KOPT-K1 (cell line): ENCODE measurements around the gene CEP97.

Experiments
- H3K27ac ChIP-seq: fragments of 200-600 bp; sonication (generic); 2 replicates; pipeline ENCODE4 v1.5.1; 2016; ENCODE audit warnings: antibody characterized with exemption, mild to moderate bottlenecking, low read depth, low read length; ENCODE audit not compliant: poor library complexity, severe bottlenecking
- H3K36me3 ChIP-seq: fragments of 200-600 bp; sonication (generic); 2 replicates; pipeline ENCODE4 v1.5.1; 2017; ENCODE audit warnings: antibody characterized with exemption, mild to moderate bottlenecking, low read length, moderate library complexity; ENCODE audit not compliant: insufficient read depth
- H3K9me3 ChIP-seq: fragments of 200-600 bp; sonication (generic); 2 replicates; pipeline ENCODE4 v1.5.1; 2017; ENCODE audit warnings: antibody characterized with exemption, low read length, mild to moderate bottlenecking; ENCODE audit not compliant: insufficient read depth, poor library complexity, severe bottlenecking

Gene CEP97

DNA sequence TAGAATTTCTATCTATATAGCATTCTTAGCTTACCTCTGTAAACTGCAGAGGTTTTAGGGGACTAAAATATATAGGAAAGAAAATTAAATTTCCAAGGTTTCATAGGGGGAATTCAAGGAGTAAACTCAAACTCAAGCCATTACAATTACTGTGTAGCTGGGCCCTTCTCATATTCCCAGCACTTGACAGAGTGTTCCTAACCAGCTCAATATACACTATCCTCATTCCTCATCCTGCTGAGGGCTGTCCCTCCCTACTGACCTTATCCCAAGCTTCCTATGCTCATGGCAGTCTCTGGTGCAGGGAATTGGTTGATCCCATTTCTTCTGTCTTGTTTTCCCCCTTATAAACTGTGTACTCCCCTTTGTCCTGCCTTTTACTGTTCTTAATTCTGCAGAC is 88.5 kb downstream of the CEP97 start:
- peaks cover 13% of the 10 kb centered on the region for H3K36me3 ChIP-seq
- H3K9me3 ChIP-seq = no peaks in the 10 kb centered on the region
- no peak overlapping the region for H3K27ac ChIP-seq

DNA sequence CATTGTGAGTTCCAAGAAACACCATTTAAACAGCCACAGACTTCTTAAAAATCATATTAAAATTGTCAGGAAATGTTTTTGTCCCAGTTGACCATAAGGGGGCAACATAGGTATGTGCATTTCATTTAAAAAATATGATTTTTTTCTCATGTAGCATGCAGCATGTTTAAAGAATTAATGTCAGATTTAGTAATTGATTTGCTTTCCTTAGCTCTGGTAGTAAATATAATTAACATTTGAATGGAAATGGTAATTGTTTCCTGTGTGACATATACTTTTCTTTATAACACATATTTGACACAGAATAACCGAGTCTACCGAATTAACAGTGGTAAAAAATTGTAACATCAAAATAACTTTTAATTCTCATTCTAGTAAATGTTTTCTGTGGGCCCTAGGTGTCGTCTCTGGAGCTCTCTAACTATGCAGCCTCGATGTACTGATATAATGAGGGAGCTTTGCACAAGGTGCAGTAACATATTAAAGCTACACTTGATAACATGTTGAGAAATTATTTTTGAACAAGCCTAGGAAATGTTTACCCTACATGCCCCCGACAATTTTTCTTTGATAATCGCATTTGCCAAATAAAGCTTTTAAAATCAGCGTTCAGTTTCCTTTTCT is 89.5 kb downstream of the CEP97 start:
- Histone ChIP-seq H3K27ac (no peak overlapping the region), H3K36me3 (peaks cover 20% of the 10 kb centered on the region), H3K9me3 (no peaks in the 10 kb centered on the region)

DNA sequence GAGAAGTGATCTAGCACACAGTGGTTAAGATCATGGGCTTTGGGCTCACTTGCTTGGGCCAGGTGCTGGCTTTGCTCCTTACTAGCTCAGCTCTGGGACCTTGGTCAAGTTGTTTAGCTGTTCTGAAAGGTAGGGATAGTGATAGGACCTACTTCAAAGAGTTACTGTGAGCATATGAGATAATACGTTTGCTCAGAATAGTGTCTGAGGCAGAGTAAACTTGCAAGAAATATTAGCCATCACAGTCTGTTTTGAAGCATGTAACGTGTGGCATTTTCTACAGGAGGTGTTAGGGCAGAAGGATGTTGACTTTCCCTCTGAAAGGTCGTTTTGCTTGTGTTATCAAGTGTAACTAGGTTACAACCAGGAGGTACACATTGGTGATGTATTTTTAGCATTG is 90.4 kb downstream of the CEP97 start:
- no peak overlapping the region for H3K27ac ChIP-seq
- peaks cover 28% of the 10 kb centered on the region for H3K36me3 ChIP-seq
- no peaks in the 10 kb centered on the region for H3K9me3 ChIP-seq

DNA sequence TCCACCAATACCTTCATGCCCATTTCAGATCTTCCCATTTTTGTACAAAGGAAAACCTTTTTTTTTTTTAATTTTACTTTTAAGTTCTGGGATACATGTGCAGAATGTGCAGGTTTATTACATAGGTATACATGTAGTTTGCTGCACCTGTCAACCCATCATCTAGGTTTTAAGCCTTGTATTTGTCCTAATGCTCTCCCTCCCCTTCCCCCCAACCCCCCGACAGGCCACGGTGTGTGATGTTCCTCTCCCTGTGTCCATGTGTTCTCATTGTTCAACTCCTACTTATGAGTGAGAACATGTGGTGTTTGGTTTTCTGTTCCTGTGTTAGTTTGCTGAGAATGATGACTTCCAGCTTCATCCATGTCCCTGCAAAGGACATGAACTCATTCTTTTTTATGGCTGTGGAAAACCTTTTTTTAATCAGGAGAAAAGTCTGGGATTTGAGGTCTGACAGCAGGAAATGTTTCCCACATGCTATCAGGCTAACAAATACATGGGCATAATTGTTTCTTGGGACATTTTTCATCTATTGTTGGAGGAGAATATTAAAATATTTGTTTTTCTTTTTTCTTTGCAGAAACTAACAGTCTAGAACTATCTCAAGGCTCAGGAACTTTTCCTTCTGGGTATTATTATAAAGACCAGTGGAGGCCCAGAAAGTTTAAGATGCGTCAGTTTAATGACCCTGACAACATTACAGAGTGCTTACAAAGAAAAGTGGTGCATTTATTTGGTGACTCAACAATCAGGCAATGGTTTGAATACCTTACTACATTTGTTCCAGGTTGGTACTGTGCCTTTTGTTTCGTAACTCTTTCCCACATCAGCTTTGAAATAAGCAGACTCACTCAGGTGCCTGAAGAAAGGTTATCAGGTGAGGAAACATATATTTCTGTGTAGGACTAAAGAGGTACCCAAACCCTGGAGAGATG is 92.1 kb downstream of the CEP97 start:
- Histone ChIP-seq H3K27ac (no peak overlapping the region), H3K9me3 (no peaks in the 10 kb centered on the region), H3K36me3 (peaks cover 39% of the 10 kb centered on the region)

DNA sequence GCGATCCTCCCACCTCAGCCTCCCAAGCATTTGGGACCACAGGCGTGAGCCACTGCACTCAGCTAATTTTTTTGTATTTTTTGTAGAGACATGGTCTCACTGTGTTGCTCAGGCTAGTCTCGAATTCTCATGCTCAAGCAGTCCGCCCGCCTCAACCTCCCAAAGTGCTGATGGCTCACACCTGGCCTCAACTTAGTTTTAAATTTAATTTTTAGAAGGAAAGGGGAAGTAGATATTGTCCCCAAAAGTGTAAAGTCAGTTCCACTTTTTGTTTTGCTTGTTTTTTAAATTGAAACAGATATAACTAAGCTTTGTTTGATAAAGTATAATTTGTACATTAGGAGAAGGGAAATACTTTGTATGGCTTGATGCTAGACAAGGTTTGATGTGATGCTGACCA is 93.6 kb downstream of the CEP97 start:
- Histone ChIP-seq H3K27ac (no peak overlapping the region), H3K9me3 (no peaks in the 10 kb centered on the region), H3K36me3 (peaks cover 48% of the 10 kb centered on the region)

DNA sequence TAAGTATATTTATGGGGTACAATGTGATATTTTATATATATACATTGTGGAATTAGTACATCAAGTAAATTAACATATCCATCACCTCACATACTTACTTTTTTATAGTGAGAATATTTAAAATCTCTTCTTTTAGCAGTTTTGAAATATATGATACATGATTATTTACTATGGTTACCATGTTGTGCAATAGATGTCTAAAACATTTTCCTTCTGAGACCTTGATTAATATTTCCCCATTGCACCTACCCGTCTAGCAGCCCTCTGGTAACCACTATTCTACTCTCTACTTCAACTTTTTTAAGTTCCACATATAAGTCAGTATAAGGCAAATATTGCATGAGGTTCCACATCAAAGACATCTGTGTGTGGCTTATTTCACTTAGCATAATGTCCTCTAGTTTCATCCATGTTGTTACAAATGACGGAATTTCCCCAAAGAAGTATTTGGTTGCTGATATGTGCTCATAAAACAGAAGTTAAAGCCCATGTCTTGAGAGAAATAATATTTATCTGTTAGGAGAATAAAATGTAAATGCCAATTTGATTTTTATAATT is 95.3 kb downstream of the CEP97 start:
- Histone ChIP-seq H3K27ac (no peak overlapping the region), H3K9me3 (no peaks in the 10 kb centered on the region), H3K36me3 (peaks cover 53% of the 10 kb centered on the region)
